Left ventricle myocardium inferior (tissue), 1 donor: ENCODE results near the gene RBMY1E. TPM values are rescaled to one million over a fixed set of nuclear protein-coding genes. Genes with fewer than 3 reads are reported as not detected.
"Not testable (repeated sequence)": the region's sequence is repeated elsewhere in the genome, so short reads cannot be mapped to it uniquely, and the experiment has no call there.

Source experiments
- DNase-seq: peaks from one replicate; pipeline ENCODE4 v3.0.0-alpha.2; 2020
- H3K27ac ChIP-seq: fragments of 200-600 bp; replicated peaks from 2 replicates; pipeline ENCODE4 v1.8.0; 2021
- H3K27me3 ChIP-seq: fragments of 200-600 bp; 2 replicates; pipeline ENCODE4 v1.8.0; 2021; ENCODE audit warnings: low read depth
- H3K36me3 ChIP-seq: fragments of 200-600 bp; 2 replicates; pipeline ENCODE4 v1.8.0; 2021
- H3K4me1 ChIP-seq: fragments of 200-600 bp; 2 replicates; pipeline ENCODE4 v1.8.0; 2021
- H3K4me3 ChIP-seq: fragments of 200-600 bp; 2 replicates; pipeline ENCODE4 v1.8.0; 2021; ENCODE audit warnings: mild to moderate bottlenecking, moderate library complexity
- H3K9me3 ChIP-seq: fragments of 200-600 bp; replicated peaks from 2 replicates; pipeline ENCODE4 v1.8.0; 2021
- intact Hi-C: fragments of 100-400 bp; cut with micrococcal nuclease; formaldehyde crosslinking; loops from one replicate; pipeline ENCODE4 v1.11.0; 2022
- long read RNA-seq: library from polyadenylated mRNA; unstranded; transcript quantifications from one replicate; pipeline ENCODE4 v2.0.0, GENCODE V29; 2021
- total RNA-seq: library from RNA; stranded (reverse); fragmentation: NEBNext Ultra II Directional; extraction: Animal tissue kit (Norgen Biotek cat#: 25700); gene quantifications from one replicate; pipeline ENCODE4 v1.2.1, GENCODE V29; 2021
- donor health status: DM: no; HTN: yes; CAD: no; lungs with severe emphysema.

The RBMY1E gene
- not detected for total RNA-seq
- long read RNA-seq, result 0 reads

DNA sequence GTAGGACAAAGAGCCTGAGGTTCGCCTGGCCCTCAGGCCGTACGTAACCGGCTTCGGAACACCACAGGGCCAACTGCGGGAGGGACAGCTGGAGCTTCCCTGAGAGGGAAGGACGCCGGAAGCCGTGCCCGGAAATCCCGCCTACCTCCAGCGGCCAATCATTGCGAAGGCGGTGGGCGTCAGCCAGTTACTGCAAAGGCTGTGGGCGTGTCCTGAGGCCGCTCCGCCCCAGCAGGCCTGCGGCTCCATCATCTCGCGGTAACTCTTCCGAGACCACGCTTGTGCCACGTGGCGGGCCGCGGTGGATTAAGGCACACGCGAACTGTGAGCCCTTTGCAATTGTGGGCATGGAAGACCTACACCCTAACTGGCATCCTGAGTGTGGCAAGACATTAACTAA, at the start of gene RBMY1E:
TSS of gene RBMY1E (minus strand) at position 101 of the 400 bp plus-strand sequence. CDS start 1,978 bp downstream, outside the sequence.
- H3K4me1 ChIP-seq, H3K9me3 ChIP-seq, H3K27ac ChIP-seq, H3K36me3 ChIP-seq, intact Hi-C loops, DNase-seq, H3K27me3 ChIP-seq, H3K4me3 ChIP-seq: not testable (repeated sequence)

DNA sequence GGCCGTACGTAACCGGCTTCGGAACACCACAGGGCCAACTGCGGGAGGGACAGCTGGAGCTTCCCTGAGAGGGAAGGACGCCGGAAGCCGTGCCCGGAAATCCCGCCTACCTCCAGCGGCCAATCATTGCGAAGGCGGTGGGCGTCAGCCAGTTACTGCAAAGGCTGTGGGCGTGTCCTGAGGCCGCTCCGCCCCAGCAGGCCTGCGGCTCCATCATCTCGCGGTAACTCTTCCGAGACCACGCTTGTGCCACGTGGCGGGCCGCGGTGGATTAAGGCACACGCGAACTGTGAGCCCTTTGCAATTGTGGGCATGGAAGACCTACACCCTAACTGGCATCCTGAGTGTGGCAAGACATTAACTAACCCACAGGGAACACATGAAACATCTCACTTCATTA, 23.4 kb downstream of the RBMY1E start, which contains the start of gene RBMY1D:
TSS of gene RBMY1D (minus strand) at position 101 of the 400 bp plus-strand sequence. CDS start 2,013 bp downstream, outside the sequence.
- intact Hi-C loops, H3K4me1 ChIP-seq, H3K4me3 ChIP-seq, H3K27me3 ChIP-seq, DNase-seq, H3K9me3 ChIP-seq, H3K36me3 ChIP-seq, H3K27ac ChIP-seq: not testable (repeated sequence)

DNA sequence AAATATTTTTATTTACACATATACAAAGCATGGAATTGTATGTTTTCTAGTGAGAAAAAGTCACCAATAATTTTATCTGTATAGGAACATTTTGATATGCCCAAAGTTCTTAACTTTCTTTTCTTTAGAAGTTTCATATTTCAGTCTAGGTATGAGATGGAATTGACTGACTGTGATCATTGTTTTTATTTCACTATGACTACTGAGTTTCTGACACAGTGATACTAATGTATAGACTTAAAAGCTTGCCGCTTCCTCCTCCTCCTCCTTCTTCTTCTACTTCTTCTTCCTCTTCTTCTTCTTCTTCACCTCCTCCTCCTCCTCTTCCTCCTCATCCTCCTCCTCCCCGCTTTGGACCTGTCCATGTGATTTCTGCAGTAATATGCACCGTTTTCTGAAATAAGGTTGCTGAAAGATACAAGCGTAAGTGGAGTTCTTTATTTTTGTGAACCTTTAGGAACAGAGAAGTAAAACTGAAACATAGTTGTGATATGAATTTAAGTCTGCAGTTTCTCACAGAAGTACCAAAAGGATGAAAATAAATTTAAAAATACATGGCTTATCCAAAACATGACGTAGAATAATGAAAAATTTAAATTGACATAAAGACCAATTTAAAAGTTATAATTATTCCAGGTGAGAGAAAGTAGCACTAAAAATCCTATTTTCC, 48.3 kb downstream of the RBMY1E start:
- not testable (repeated sequence) for H3K4me1 ChIP-seq

More for the DNA sequence above, 48.3 kb downstream of the RBMY1E start:
- H3K9me3 ChIP-seq, intact Hi-C loops, H3K4me3 ChIP-seq, H3K27ac ChIP-seq, DNase-seq, H3K27me3 ChIP-seq, H3K36me3 ChIP-seq: not testable (repeated sequence)

Other genes starting within 250 kb of the RBMY1E start
- not detected for gene RBMY1D, start 23.5 kb downstream of the RBMY1E start, total RNA-seq